Keratinocyte (primary cell): Measurements from ENCODE around the gene PRRC2B. TPM values are rescaled to one million over a fixed set of nuclear protein-coding genes. Genes with fewer than 3 reads are reported as not detected.
"Not testable (repeated sequence)": the region's sequence is repeated elsewhere in the genome, so short reads cannot be mapped to it uniquely, and the experiment has no call there.

Source experiments
- DNase-seq: peaks from one replicate; pipeline ENCODE4 v3.0.0-alpha.2; 2011; ENCODE audit warnings: low read depth, missing footprints, low spot score
- FAIRE-seq: peaks from 2 replicates; lab custom pipeline; 2011; peaks lifted over from hg19 to GRCh38; lab: Jason Lieb, UNC
- H2AFZ ChIP-seq: 2 replicates; pipeline ENCODE4 v1.6.0; 2012; ENCODE audit warnings: low read length, control low read depth, inconsistent platforms; ENCODE audit not compliant: control insufficient read depth
- H3K27ac ChIP-seq: 2 replicates; pipeline ENCODE4 v1.5.1; 2011; ENCODE audit warnings: low read length; ENCODE audit not compliant: control insufficient read depth, insufficient read depth
- H3K27me3 ChIP-seq: 3 replicates; pipeline ENCODE4 v1.6.0; 2011; ENCODE audit warnings: low read length; ENCODE audit not compliant: control insufficient read depth, insufficient read depth; ENCODE audit errors: extremely low read depth
- H3K36me3 ChIP-seq, 2 experiments: 2 replicates in 1 of 2; 3 replicates in 1 of 2; pipeline ENCODE4 v1.5.1; 2011; ENCODE audit warnings: low read length in 2 of 2, mild to moderate bottlenecking in 1 of 2; ENCODE audit not compliant: control insufficient read depth in 2 of 2, insufficient read depth in 2 of 2; ENCODE audit errors: extremely low read depth in 1 of 2
- H3K4me1 ChIP-seq: 3 replicates; pipeline ENCODE4 v1.5.1; 2011; ENCODE audit warnings: low read length; ENCODE audit not compliant: control insufficient read depth, insufficient read depth; ENCODE audit errors: extremely low read depth
- H3K4me2 ChIP-seq: 3 replicates; pipeline ENCODE4 v1.6.0; 2011; ENCODE audit warnings: low read depth, low read length; ENCODE audit not compliant: control insufficient read depth, insufficient read depth; ENCODE audit errors: extremely low read depth
- H3K4me3 ChIP-seq, 3 experiments: fragments of 200-600 bp in 1 of 3; sonication (generic) in 1 of 3; 2 replicates in 2 of 3; 3 replicates in 1 of 3; pipeline ENCODE4 v1.5.1; 2011 to 2016; ENCODE audit warnings: low read length in 3 of 3, mild to moderate bottlenecking in 3 of 3, control low read depth in 2 of 3, inconsistent platforms in 1 of 3, low read depth in 1 of 3, mixed read lengths in 1 of 3, mixed run types in 1 of 3, moderate library complexity in 1 of 3; ENCODE audit not compliant: control insufficient read depth in 2 of 3, insufficient read depth in 2 of 3; ENCODE audit errors: extremely low read depth in 1 of 3
- H3K79me2 ChIP-seq: 2 replicates; pipeline ENCODE4 v1.6.0; 2012; ENCODE audit warnings: low read length; ENCODE audit not compliant: control insufficient read depth, insufficient read depth
- H3K9ac ChIP-seq: 3 replicates; pipeline ENCODE4 v1.6.0; 2011; ENCODE audit warnings: low read length; ENCODE audit not compliant: control insufficient read depth, insufficient read depth; ENCODE audit errors: extremely low read depth
- H3K9me1 ChIP-seq: 3 replicates; pipeline ENCODE4 v1.6.0; 2011; ENCODE audit warnings: low read length; ENCODE audit not compliant: control insufficient read depth, insufficient read depth; ENCODE audit errors: extremely low read depth
- H3K9me3 ChIP-seq: 2 replicates; pipeline ENCODE4 v1.5.1; 2012; ENCODE audit warnings: low read depth, low read length; ENCODE audit not compliant: control insufficient read depth
- H4K20me1 ChIP-seq: 3 replicates; pipeline ENCODE4 v1.6.0; 2011; ENCODE audit warnings: low read length; ENCODE audit not compliant: control insufficient read depth, insufficient read depth; ENCODE audit errors: extremely low read depth
- CTCF ChIP-seq, 3 experiments: IDR thresholded peaks in 1 of 3; conservative IDR thresholded peaks in 1 of 3; optimal IDR thresholded peaks in 1 of 3; 2 replicates in 2 of 3; 3 replicates in 1 of 3; pipeline versions ENCODE3 to v1.5.1; 2011; ENCODE audit warnings: low read length in 3 of 3, mild to moderate bottlenecking in 3 of 3, moderate library complexity in 2 of 3, control low read depth in 1 of 3, inconsistent platforms in 1 of 3; ENCODE audit not compliant: insufficient read depth in 2 of 3; ENCODE audit errors: extremely low read depth in 1 of 3
- EZH2 ChIP-seq: IDR thresholded peaks from one replicate; pipeline ENCODE4 v1.6.1; 2012; ENCODE audit warnings: inconsistent platforms, mild to moderate bottlenecking, low read length, moderate library complexity
- dilution Hi-C: fragments of 300-500 bp; cut with MboI; formaldehyde crosslinking; loops from one replicate; pipeline ENCODE4 v1.7.0; 2020; ENCODE audit warnings: low sequenced_read_pairs; ENCODE audit not compliant: extremely low pct_ligation_motif_present
- polyA plus RNA-seq, 5 experiments: library from polyadenylated mRNA; depleted of rRNA in 3 of 5; stranded (reverse) in 3 of 5; stranded (forward) in 1 of 5; unstranded in 1 of 5; fragments of >200 nt; gene quantifications; 1 replicate in 1 of 5; 2 replicates in 3 of 5; 3 replicates in 1 of 5; pipeline versions ENCODE4 v1.2.1 to v1.2.3, GENCODE V29; 2011 to 2012; ENCODE audit warnings: missing spikeins in 2 of 5, low read depth in 1 of 5, low replicate concordance in 1 of 5

PRRC2B gene
- polyA plus RNA-seq, 1 donor (not counting 4 experiments of a cell fraction or from before 2014, with no cell fraction given): 20.8 TPM

- dilution Hi-C loops: no loop called here
These were observed 43.9 kb upstream of the PRRC2B start for GRCh38 chr9:131349881-131350563.

GRCh38 chr9:131356479-131356878 lies 37.4 kb upstream of the PRRC2B start:
- dilution Hi-C loops, FAIRE-seq, H3K79me2 ChIP-seq: not testable (repeated sequence)

More at GRCh38 chr9:131349881-131350563, 43.9 kb upstream of the PRRC2B start:
- H3K9me3 ChIP-seq: no peaks in the 10 kb centered on the region
- DNase-seq (peak; percentile 48), FAIRE-seq (no peak)
- no peaks in the 10 kb centered on the region for H3K79me2 ChIP-seq
- no peaks in the 10 kb centered on the region for H3K27me3 ChIP-seq
- TF ChIP-seq EZH2 (no peak), CTCF (optimal IDR thresholded peaks at IDR 0.05 in 1 of 3, IDR thresholded peaks at IDR 0.05 in 1 of 3, conservative IDR thresholded peaks at IDR 0.05 in 1 of 3; ENCODE audit: extremely low read depth in 1 of 3, insufficient read depth in 2 of 3, low read length in 3 of 3) (peak; percentile 82 to 97 (median 95))
- H2AFZ ChIP-seq: peak overlapping the region; percentile 86
- H3K4me2 ChIP-seq: peak overlapping the region; percentile 70
- no peaks in the 10 kb centered on the region for H4K20me1 ChIP-seq
- no peak overlapping the region for H3K27ac ChIP-seq
- H3K4me3 ChIP-seq: peak overlapping the region in 1 of 3 experiments; percentile 34
- no peaks in the 10 kb centered on the region for H3K36me3 ChIP-seq
- no peaks in the 10 kb centered on the region for H3K9me1 ChIP-seq
- H3K4me1 ChIP-seq: no peaks in the 10 kb centered on the region
- H3K9ac ChIP-seq: peak overlapping the region; percentile 33

More at GRCh38 chr9:131356479-131356878, 37.4 kb upstream of the PRRC2B start:
- not testable (repeated sequence) for H2AFZ ChIP-seq, H4K20me1 ChIP-seq, H3K9ac ChIP-seq, H3K9me3 ChIP-seq, H3K9me1 ChIP-seq, H3K27me3 ChIP-seq, H3K36me3 ChIP-seq, H3K4me2 ChIP-seq, H3K4me3 ChIP-seq, DNase-seq, H3K27ac ChIP-seq
- peaks cover 12% of the 10 kb centered on the region for H3K4me1 ChIP-seq
